ENCODE results near the gene POU2F3.

Gene POU2F3

GRCh38 chr11:120226242-120226641 is 13.7 kb upstream of the POU2F3 start:
- DNase-seq (ENCODE audit: low read depth, low spot score): no peak

GRCh38 chr11:120226714-120227113 is 13.2 kb upstream of the POU2F3 start:
- DNase-seq (ENCODE audit: low read depth, low spot score): no peak

GRCh38 chr11:120227228-120227852 is 12.6 kb upstream of the POU2F3 start:
- DNase-seq (ENCODE audit: low read depth, low spot score): no peak

- DNase-seq (ENCODE audit: low read depth, low spot score): no peak
Observed at GRCh38 chr11:120228794-120229384, 11.1 kb upstream of the POU2F3 start.

- no peak for DNase-seq (ENCODE audit: low read depth, low spot score)
Observed at GRCh38 chr11:120229451-120230424, 10.2 kb upstream of the POU2F3 start.

- no peak for DNase-seq (ENCODE audit: low read depth, low spot score)
Observed at GRCh38 chr11:120230433-120231071, 9.4 kb upstream of the POU2F3 start.

GRCh38 chr11:120231963-120232362 is 8.0 kb upstream of the POU2F3 start:
- DNase-seq (ENCODE audit: low read depth, low spot score): no peak

GRCh38 chr11:120233207-120233803 is 6.6 kb upstream of the POU2F3 start:
- no peak for DNase-seq (ENCODE audit: low read depth, low spot score)

- DNase-seq (ENCODE audit: low read depth, low spot score): peak; percentile 95
Observed at GRCh38 chr11:120235024-120235628, 4.8 kb upstream of the POU2F3 start.

- DNase-seq (ENCODE audit: low read depth, low spot score): peak; percentile 80
Observed at GRCh38 chr11:120236169-120237107, 3.5 kb upstream of the POU2F3 start.

GRCh38 chr11:120238968-120239620 is 846 bp upstream of the POU2F3 start:
- DNase-seq (ENCODE audit: low read depth, low spot score): no peak

GRCh38 chr11:120240866-120241265 is 926 bp downstream of the POU2F3 start:
- DNase-seq (ENCODE audit: low read depth, low spot score): no peak

- DNase-seq (ENCODE audit: low read depth, low spot score): no peak
Observed at GRCh38 chr11:120241277-120241676, 1.3 kb downstream of the POU2F3 start.

GRCh38 chr11:120243221-120243620 is 3.3 kb downstream of the POU2F3 start:
- no peak for DNase-seq (ENCODE audit: low read depth, low spot score)

- no peak for DNase-seq (ENCODE audit: low read depth, low spot score)
Observed at GRCh38 chr11:120244476-120245365, 4.8 kb downstream of the POU2F3 start.

GRCh38 chr11:120245434-120245833 is 5.5 kb downstream of the POU2F3 start:
- no peak for DNase-seq (ENCODE audit: low read depth, low spot score)

GRCh38 chr11:120248551-120249278 is 8.8 kb downstream of the POU2F3 start:
- DNase-seq (ENCODE audit: low read depth, low spot score): peak; percentile 22
